Measurements from ENCODE around the gene CYP8B1.

Gene CYP8B1, protein sequence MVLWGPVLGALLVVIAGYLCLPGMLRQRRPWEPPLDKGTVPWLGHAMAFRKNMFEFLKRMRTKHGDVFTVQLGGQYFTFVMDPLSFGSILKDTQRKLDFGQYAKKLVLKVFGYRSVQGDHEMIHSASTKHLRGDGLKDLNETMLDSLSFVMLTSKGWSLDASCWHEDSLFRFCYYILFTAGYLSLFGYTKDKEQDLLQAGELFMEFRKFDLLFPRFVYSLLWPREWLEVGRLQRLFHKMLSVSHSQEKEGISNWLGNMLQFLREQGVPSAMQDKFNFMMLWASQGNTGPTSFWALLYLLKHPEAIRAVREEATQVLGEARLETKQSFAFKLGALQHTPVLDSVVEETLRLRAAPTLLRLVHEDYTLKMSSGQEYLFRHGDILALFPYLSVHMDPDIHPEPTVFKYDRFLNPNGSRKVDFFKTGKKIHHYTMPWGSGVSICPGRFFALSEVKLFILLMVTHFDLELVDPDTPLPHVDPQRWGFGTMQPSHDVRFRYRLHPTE

DNA sequence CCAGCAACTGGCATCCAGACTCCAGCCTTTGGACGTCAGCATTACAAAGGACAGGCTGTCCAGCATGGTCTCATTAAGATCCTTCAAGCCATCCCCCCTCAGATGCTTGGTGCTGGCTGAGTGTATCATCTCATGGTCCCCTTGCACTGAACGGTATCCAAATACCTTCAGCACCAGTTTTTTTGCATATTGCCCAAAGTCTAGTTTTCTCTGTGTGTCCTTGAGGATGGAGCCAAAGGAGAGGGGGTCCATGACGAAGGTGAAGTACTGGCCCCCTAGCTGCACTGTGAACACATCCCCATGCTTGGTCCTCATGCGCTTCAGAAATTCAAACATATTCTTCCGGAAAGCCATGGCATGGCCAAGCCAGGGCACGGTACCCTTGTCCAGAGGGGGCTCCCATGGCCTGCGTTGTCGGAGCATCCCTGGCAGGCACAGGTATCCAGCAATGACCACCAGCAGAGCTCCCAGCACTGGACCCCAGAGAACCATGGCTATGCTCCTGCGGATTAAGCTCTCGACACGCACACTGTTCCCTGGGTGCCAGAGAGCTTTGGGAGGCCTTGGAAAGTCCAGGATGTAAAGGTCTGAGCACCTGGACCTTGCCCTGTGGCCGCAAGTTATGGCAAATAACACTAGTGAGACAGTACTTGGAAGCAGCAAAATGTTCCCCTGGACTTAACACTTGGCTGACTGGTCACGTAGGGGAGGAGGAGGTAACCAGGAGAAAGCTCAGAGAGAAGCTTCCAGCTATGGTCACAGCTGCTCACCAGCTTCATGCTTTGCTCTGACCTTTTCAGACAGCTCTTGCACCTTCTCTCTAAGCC, at the start of gene CYP8B1:
CYP8B1 (minus strand) TSS at position 555 of the 827 bp plus-strand sequence; CDS start at position 492, 63 bp downstream.
- no peak for DNase-seq

DNA sequence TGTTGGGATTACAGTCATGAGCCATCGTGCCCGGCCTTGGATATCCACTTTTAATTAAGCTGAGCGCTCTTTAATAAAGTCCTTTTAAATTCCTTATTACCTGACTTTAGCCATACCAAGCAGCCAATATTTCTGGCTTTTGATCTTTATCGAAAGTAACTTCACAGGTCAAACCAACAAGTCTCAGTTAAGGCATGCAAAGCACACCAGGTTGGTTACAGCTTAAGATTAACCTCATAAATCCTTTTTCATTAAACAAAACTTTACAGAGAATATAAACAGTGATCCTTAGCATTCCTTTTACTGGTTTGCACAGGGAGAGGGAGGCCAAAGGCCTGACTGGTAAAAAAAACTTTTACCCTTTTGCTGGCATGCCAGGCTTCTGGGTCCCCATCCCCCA, 47.9 kb upstream of the CYP8B1 start:
- DNase-seq = no peak

DNA sequence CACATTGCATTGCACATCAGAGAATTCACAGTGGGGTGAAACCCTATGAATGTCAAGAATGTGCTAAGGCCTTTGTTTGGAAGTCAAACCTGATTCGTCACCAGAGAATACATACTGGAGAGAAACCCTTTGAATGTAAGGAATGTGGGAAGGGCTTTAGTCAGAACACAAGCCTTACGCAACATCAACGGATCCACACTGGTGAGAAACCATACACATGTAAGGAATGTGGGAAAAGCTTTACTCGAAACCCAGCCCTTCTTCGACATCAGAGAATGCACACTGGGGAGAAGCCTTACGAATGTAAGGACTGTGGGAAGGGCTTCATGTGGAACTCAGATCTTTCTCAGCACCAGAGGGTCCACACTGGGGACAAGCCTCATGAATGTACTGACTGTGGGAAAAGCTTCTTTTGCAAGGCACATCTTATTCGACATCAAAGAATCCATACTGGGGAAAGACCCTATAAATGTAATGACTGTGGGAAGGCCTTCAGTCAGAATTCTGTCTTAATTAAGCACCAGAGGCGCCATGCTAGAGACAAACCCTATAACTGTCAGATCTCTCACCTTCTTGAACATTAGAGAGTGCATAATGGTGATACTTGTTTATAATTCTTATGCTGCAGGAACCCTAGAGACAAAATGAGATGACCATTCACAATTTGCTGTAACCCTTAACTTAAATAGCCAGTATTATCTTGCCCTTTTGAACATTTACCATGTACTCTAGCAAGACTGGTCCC, 39.3 kb upstream of the CYP8B1 start:
- peak; percentile 24 for DNase-seq

DNA sequence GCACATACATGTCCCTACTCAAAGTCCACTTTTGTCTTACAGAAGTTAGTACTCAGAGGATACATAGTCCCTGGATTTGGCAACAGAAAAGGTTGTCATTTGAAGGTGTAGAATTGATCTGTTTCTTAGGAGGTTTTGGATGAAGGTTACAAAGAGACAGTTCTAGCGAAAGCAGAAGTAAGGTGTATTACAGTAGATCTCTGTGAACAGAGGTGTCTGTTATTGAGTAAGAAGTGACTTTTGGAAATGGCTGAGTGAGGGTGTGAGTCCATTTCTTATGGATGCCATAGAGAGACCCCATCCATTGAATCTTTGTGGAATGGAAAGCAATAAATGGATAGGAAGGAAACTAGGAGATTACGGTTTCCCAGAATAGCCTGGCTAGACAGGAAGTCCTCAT, 35.9 kb upstream of the CYP8B1 start:
- peak; percentile 23 for DNase-seq

DNA sequence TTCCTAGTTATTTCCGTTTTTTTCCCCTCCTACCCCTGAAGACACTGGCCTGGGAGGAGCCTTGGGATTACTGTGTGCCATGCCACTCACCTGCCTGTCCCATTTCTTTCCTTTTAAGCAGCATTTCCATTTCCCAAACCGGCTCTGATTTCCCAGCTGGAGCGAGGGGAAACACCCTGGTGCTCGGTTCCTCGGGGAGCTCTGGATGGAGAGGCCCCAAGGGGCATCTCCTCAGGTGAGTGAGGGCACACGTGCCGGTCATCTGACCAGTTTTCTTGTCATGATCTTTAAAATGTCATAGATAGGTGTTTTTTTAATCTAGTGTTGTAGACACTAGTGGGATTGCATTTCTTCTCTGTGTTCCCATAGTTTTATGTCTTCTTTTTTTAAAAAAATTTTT, 33.0 kb upstream of the CYP8B1 start:
- no peak for DNase-seq

DNA sequence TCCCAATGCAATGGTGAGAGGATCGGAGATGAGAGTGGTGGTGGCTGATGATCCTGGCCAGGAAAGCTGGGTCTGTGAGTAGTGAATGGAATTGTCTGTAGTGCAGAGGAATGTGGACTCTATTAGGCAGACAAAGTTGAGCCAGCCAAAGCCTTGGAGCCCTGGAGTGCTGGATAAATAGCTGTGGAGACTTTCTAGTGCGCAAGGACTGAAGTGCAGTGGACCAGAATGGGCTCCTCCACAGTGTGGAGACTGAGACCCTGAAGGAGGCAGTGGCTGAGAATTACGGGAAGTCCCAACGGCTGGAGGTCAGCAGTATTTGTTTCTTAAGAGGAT, 31.1 kb upstream of the CYP8B1 start:
- DNase-seq = no peak

DNA sequence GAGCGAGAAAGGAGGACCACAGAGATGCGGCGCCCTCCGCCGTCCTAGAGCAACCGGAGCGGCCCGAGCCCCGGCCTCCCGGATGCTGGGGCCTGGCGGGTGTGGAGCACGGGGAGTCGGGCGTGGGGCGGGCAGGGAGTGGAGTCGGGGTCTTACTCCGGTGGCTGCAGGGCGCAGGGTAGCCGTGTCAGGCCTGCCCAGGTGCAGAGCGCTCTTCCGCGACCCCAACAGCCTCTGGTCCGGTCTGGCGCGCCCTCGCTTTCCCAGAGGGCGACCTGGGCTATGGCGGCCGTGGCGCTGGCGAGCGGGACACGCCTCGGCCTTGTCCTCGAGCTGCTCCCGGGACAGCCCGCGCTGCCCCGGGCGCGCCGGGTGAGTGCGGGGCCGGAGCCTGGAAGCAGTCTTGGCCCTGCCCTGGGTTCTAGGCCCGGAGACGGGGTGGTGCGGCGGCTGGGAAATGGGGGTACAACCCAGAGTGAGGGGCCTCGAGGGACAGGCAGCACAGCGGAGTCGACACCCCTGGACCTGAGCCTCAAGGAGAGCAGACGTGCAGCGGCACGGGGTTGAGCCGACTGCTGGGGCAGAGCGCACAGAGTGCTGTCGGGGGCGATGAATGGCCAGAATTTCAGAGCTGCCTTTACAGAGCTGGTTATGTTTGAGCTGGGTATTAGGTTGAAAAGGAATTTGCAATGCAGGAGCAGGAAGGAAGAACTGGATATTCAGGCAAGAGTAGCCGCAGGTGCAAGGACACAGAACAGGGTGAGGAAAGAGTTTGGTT, 30.6 kb upstream of the CYP8B1 start, which contains the start of gene ZNF662:
ZNF662 (plus strand) TSS at position 73 of the 778 bp plus-strand sequence. CDS start 1,973 bp downstream, outside the sequence.
- DNase-seq = peak; percentile 87

DNA sequence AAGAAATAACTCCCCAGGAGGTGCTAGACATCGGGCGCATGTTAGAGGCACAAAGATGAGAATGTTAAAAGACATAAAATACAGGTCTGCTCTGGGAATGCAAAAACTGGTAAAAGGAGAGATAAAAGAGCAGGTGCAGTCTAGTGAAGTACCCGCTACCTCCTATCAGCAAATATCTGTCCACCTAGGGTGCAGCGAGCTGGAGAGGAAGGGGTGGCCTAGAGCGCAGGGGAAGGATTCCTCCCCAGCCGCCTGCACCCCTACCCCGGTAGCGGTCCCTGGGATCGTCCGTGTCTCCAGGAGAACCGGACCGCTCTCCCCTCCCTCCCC, 30.0 kb upstream of the CYP8B1 start:
- DNase-seq = no peak

DNA sequence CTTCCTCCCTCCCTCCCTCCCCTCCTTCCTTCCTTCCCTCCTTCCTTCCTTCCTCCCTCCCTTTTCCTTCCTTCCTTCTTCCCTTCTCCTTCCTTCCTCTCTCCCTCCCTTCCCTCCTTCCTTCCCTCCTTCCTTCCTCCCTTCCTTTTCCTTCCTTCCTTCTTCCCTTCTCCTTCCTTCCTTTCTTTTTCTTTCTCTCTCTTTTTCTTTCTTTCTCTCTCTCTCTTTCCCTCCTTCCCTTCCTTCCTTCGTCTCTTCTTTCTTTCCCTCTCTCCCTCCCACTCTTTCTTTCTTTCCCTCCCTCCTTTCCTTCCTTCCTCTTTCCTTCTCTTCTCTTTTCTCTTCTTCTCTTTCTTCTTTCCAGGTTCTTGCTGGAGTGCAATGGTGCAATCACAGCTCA, 28.4 kb upstream of the CYP8B1 start:
- no peak for DNase-seq

DNA sequence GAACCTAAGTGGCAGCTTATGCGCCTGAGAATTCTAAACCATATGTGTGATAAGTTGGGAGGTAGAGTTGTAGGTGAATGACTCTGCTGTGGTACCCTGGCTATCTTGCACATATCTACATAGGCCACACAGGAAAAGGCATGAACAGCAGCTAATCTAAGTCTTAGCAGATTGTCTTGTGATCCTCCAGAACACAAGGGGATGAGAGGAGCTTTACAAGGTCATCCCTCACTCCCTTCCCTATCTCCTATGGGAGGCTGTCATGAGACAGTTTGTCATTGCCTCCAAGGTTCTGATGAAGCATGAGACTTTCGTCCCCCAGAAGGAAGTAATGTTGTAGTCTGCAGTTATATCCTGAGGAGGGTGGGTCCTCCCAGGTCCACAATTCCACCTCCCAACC, 26.6 kb upstream of the CYP8B1 start:
- DNase-seq = no peak

DNA sequence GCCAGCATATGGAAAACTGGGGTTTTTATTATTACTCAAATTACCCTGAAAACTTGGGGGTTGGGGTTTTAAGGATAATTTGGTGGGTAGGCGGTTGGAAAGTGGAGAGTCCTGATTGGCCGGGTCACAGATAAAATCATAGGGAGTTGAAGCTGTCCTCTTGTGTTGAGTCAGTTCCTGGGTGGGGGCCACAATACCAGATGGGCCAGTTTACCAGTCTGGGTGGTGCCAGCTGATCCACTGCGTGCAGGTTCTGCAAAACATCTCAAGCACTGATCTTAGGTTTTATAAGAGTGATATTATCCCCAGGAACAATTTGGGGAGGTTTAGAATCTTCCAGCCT, 25.4 kb upstream of the CYP8B1 start:
- no peak for DNase-seq

DNA sequence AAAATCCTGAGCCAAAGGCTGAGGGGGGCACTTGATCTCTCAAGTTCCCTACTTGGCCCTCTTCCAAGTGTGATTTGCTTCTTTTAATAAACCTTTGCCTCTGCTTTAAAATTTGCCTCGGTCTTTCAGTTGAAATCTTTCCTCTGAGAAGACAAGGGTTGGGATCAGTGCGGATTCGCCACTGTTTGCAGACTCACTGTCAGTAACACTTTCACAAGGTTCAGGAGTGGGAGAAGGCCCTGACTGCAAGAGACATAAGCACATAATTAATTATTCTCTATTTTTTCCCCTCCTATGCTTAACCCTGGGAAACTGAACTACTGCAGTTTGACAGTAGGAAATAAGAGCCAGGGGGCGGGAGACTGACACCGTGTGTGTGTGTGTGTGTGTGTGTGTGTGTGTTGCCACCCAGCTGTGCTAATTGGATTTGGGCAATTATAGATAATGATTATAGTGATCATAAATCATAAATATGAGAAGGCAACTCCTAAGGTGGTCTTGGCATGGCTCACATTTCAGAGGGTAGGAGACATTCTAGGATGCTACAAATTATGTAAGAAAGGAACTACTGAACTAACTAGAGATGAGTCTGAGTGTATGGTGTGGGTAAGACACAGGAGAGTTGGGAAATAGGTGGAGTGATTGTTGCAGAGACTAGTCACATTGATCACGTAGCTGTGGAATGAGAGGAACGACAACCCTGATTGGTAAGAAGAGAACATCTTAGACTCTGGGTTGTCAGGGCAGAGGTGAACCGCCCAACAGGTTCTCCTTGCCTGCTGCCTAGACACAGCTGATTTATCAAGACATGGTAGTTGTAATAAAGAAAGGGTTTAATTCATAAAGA, 24.8 kb upstream of the CYP8B1 start:
- no peak for DNase-seq

DNA sequence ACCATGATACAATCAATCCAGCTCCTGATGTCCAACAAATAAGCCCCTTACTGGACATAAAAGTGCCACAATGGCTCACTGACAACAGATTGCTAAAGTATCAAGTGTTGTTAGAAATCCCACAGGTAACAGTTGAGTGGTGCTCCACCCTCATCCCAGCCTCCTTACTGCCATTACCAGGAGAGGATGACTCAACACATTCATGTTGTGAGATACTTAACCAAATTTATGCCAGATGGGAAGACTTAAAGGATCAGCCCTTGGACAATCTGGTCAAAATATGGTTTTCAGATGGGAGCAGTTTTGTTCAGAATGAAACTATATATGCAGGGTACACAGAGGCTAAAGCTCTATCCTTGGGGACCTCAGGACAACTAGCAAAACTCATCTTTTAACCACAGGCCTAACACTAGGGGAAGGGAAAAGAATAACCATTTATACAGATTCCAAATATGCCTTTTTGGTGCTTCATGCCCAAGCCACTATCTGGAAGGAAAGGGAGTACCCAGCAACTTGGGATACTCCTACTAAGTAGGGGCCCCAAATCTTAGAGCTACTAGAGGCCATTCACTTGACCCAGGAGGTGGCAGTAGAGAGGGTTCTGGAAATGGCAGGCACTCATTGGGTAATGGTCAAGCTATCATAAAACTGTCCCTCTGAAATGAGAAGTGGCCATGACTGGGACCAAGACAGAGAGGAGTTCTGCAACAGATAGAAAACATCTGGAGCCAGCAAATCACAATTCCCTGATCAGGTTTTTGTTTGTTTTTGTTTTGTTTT, 23.4 kb upstream of the CYP8B1 start:
- DNase-seq = no peak

DNA sequence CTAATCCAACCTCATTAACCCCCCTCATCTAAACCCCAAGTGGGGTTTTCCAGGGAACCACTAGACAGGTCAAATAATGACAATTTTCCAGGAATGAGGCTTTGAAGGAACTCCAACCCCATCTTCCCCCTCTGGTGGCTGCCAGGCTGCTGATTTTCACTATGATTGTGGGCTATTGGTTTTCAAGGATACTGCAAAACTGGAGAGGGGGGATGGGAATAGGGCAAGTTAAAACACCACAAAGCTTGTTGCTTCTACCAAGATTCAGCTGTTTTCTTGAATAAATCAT, 19.8 kb upstream of the CYP8B1 start:
- no peak for DNase-seq

DNA sequence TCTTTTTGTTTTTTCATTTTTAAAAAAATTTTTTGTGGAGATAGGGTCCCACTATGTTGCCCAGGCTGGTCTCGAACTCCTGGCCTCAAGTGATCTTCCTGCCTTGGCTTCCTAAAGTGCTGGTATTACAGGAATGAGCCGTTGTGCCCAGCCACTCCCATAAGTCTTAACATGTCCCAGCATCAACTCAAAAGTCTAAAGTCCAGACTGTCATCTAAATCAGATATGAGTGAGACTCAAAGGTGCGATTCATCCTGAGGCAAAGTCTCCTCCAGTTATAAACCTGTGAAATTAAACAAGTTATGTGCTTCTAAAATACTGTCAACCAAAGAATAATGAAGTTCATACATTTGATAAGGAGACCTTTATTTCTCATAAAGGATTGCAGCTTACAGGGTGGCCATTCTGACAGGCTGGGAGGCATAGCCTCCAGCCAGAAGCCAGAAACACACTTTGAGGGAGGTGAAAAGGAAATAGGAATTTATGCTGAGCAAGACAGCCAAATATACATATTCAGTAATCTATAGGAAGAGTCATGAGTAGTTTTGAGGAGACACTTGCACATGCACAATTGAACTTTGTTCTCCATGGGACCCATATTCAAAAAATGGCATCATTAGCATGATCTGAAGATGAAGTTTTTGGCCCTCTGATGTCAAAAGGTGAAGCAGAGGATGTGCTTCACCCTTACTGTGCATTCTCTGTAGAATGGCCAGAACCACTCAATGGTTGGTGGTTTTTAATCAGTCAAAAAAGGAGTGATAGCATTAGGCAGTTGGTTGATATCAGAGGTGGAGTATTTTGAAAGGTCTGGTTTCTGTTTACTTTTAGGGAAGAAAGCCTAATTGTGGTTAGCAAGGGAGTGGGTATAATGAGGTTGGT, 19.3 kb upstream of the CYP8B1 start:
- DNase-seq = no peak

DNA sequence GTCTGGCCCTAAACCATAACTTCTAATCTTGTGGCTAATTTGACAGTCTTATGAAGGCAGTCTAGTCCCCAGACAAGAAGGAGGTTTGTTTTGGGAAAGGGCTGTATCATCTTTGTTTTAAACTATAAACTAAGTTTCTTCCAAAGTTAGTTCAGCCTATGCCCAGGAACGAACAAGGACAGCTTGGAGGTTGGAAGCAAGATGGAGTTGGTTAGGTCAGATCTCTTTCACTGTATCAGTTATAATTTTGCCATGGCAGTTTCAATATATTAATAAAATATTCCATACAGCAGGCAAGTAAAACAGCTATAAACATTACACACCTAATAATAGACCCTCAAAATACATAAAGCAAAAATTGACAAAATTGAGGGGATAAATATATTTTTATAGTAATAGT, 17.1 kb upstream of the CYP8B1 start:
- DNase-seq = no peak

DNA sequence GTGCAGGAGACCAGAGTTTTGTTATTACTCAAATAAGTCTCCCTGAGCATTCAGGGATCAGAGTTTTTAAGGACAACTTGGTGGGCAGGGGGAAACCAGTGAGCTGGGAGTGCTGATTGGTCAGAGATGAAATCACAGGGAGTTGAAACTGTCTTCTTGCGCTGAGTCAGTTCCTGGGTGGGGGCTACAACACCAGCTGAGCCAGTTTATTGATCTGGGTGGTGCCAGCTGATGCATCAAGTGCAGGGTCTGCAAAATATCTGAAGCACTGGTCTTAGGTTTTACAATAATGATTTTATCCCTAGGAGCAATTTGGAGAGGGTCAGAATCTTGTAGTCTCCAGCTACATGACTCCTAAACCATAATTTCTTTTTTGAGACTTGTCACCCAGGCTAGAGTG, 16.5 kb upstream of the CYP8B1 start:
- DNase-seq = no peak

DNA sequence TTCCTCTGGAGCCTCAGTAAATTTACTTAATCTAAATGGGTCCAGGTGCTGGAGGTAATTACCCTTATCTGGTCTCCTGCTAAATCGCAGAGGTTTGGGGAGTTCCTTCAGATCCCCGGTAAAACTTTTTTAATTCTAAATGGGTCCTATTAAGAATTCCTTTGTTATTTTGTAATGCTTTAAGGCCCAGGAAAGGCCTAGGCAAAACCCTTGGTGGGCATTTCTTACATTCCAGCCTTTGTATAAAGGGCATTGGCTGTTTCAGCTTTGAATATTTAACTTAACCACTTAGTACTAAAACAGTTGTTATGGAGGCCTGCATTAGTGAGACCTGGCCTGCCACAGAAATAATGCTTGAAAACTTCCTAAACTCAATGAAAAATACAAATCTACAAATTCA, 15.4 kb upstream of the CYP8B1 start:
- DNase-seq = no peak

DNA sequence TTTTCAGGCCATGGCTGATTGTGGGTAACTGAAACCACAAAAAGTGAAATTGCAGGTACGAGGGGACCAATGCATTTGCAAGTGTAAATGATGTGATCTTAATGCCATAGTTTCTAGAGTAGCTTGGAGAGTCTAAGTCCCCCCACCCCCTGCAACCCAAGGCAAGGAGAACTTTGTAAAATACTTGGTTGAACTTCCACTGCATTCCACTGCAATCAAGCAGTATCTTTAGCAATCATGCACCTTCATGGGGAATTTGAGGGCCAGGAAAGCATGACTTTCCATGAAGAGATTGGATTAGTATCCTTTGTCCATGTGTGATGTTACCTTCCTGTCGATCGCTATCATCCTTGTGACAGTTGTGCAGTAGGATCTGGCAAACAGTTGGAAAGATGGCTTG, 11.4 kb upstream of the CYP8B1 start:
- no peak for DNase-seq

DNA sequence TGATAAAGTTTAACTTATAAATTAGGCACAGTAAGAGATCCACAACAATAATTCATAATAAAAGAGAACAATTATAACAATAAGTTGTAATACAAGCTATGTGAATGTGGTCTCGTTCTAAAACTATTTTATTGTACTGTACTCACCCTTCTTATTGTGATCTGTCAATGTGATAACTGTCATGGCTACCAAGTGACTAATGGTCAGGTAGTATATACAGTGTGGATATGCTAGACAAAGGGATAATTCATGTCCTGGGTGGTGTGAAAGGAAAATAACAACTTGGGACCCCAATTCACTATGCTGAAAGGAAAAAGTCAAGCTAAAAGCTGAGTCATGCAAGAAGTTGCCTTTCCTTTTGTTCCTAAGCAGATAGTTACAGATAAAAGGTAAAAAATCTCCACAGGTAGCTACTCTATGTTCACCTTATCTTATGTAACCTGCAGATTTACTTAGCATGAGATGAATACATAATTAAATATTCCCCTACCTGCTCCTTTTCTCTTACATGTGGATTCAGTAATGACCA, 10.7 kb upstream of the CYP8B1 start:
- DNase-seq = no peak

All from eye (tissue), 1 donor.